Activated CD8-positive, alpha-beta T cell treated with anti-CD3 and anti-CD28 coated beads, Interleukin-2, amount 10 ng/mL, durations not matched to agents 7 days and 5 days (primary cell): ENCODE data around the gene MAST4. TPM values are rescaled to one million over a fixed set of nuclear protein-coding genes. Genes with fewer than 3 reads are reported as not detected.
"Not testable (repeated sequence)": the region's sequence is repeated elsewhere in the genome, so short reads cannot be mapped to it uniquely, and the experiment has no call there.

Experiments used
- ATAC-seq: fragments of 150-1000 bp; cut with Tn5 transposase; one replicate; pipeline ENCODE4 v1.10.0; 2021; ENCODE audit warnings: moderate library complexity
- CTCF ChIA-PET: fragments of 350-600 bp; sonication (Branson Sonifier 250); formaldehyde crosslinking; loops from one replicate; lab custom pipeline; 2021; ENCODE audit warnings: antibody characterized with exemption; lab: Charles Lee
- POLR2A ChIA-PET: fragments of 350-600 bp; sonication (Branson Sonifier 250); formaldehyde crosslinking; loops from one replicate; lab custom pipeline; 2021; ENCODE audit warnings: antibody characterized with exemption; lab: Charles Lee
- DNase-seq: peaks from one replicate; pipeline ENCODE4 v3.0.0-alpha.2; 2020
- H3K27ac Mint-ChIP-seq: one replicate; pipeline ENCODE4 v1.8.0; 2021; ENCODE audit warnings: mild to moderate bottlenecking, mixed read lengths
- H3K27me3 Mint-ChIP-seq: one replicate; pipeline ENCODE4 v1.8.0; 2021; ENCODE audit warnings: low read depth, mixed read lengths
- H3K36me3 Mint-ChIP-seq: one replicate; pipeline ENCODE4 v1.8.0; 2021; ENCODE audit warnings: low read depth, mixed read lengths
- H3K4me1 Mint-ChIP-seq: one replicate; pipeline ENCODE4 v1.8.0; 2021; ENCODE audit warnings: low read depth, mixed read lengths
- H3K4me3 Mint-ChIP-seq: one replicate; pipeline ENCODE4 v1.8.0; 2021; ENCODE audit warnings: mild to moderate bottlenecking, mixed read lengths
- H3K9me3 Mint-ChIP-seq: one replicate; pipeline ENCODE4 v1.8.0; 2022; ENCODE audit warnings: mixed read lengths; ENCODE audit not compliant: insufficient read depth
- total RNA-seq, 2 experiments: library from RNA; stranded (reverse); gene quantifications; one replicate each; pipeline ENCODE4 v1.2.3, GENCODE V29; 2021

The MAST4 gene
- total RNA-seq, 2 experiments from 2014 or later = 5.5 to 7.1 TPM

DNA sequence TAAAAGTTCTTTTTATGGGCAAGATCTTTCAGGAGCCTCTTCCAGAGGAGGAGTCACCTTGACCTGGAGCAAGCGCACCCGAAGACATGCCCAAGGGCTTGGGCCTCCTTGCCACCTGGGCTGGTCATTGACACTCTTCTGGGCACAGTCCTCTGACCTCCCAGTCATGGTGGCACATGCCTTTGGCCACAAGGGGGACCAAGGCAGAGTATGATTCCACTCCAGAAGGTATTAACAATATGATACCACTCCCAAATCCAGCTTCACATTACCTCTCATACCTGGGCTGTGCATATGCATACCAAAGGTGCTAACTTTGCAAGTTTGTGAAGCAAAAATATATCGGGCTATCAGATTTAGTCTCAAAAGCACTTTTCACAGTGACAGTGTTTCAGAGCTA is 84.6 kb downstream of the MAST4 start:
- POLR2A ChIA-PET = no interaction called here
- Mint-ChIP-seq H3K4me1 (no peaks in the 10 kb centered on the region), H3K27ac (no peak overlapping the region), H3K27me3 (peaks cover 11% of the 10 kb centered on the region), H3K36me3 (no peaks in the 10 kb centered on the region), H3K4me3 (no peak overlapping the region), H3K9me3 (no peaks in the 10 kb centered on the region)
- CTCF ChIA-PET = interaction anchor here (1.7 kb wide), 1 partner anchor 9 kb away, joined by 4 read pairs; no protein-coding TSS in a partner anchor
- DNase-seq (no peak), ATAC-seq (no peak)

DNA sequence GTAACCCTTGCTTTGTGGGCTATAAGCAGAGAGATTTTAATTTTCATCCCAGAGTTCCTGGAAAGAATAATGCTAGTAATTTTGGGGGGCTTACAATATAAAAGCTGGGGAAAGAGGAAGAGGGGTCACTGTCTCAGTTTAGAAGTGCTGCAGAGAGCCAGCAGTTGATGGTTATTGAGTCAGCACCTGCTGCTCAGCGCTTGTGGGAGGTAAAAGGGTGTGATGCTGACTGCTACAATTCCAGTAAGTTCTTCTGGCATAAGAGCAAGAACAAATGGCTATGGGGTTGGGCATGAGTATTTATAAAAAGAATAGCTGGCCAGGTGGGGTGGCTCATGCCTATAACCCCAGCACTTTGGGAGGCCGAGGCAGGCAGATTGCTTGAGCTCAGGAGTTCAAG is 88.5 kb downstream of the MAST4 start:
- Mint-ChIP-seq H3K27ac (no peak overlapping the region), H3K4me3 (no peak overlapping the region), H3K9me3 (no peaks in the 10 kb centered on the region), H3K36me3 (no peaks in the 10 kb centered on the region), H3K27me3 (peaks cover 7% of the 10 kb centered on the region), H3K4me1 (no peaks in the 10 kb centered on the region)
- DNase-seq = no peak
- ChIA-PET POLR2A (no interaction called here), CTCF (no interaction called here)
- ATAC-seq = no peak

GRCh38 chr5:66689522-66690220 is 93.5 kb downstream of the MAST4 start:
- DNase-seq (no peak), ATAC-seq (no peak)
- no peaks in the 10 kb centered on the region for H3K9me3 Mint-ChIP-seq
- no peak overlapping the region for H3K4me3 Mint-ChIP-seq
- POLR2A ChIA-PET = no interaction called here
- CTCF ChIA-PET = no interaction called here
- no peaks in the 10 kb centered on the region for H3K36me3 Mint-ChIP-seq
- H3K27ac Mint-ChIP-seq = no peak overlapping the region
- no peaks in the 10 kb centered on the region for H3K4me1 Mint-ChIP-seq
- peaks cover 15% of the 10 kb centered on the region for H3K27me3 Mint-ChIP-seq

DNA sequence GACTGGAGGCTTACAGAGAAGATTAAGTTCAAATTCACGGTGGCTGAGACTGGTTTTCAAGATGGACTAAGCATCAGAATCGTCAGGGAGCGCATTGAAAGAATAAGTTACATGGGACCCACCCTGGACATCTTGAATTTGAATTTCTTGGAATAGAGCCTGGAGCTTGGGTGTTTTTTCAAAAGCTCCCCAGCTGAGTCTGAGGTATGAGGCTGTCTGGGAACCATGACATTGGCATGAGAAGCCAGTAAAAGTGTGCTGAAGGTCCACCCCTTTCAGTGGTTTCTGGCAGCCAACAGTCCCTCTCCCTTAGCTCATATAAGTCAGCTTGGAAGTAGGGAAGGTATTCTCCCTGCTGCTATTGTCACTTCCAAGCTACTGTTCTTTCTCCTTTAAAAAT is 97.8 kb downstream of the MAST4 start:
- ChIA-PET POLR2A (no interaction called here), CTCF (no interaction called here)
- Mint-ChIP-seq H3K4me1 (no peaks in the 10 kb centered on the region), H3K36me3 (no peaks in the 10 kb centered on the region), H3K27me3 (peaks cover 24% of the 10 kb centered on the region), H3K27ac (no peak overlapping the region), H3K4me3 (no peak overlapping the region), H3K9me3 (no peaks in the 10 kb centered on the region)
- DNase-seq (no peak), ATAC-seq (no peak)

DNA sequence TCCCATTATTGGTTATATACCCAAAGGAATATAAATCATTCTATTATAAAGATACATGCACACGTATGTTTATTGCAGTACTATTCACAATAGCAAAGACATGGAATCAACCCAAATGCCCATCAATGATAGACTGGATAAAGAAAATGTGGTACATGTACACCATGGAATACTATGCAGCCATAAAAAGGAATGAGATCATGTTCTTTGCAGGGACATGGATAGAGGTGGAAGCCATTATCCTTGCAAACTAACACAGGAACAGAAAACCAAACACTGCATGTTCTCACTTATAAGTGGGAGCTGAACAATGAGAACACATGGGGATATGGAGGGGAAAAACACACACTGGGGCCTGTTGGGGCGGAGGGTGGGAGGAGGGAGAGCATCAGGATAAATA is 99.6 kb downstream of the MAST4 start:
- H3K9me3 Mint-ChIP-seq, POLR2A ChIA-PET, DNase-seq, H3K36me3 Mint-ChIP-seq, CTCF ChIA-PET, ATAC-seq, H3K4me3 Mint-ChIP-seq, H3K27ac Mint-ChIP-seq, H3K4me1 Mint-ChIP-seq: not testable (repeated sequence)
- peaks cover 20% of the 10 kb centered on the region for H3K27me3 Mint-ChIP-seq

- Mint-ChIP-seq H3K36me3 (no peaks in the 10 kb centered on the region), H3K9me3 (no peaks in the 10 kb centered on the region), H3K4me3 (no peak overlapping the region), H3K27me3 (peaks cover 20% of the 10 kb centered on the region), H3K27ac (no peak overlapping the region), H3K4me1 (no peaks in the 10 kb centered on the region)
- POLR2A ChIA-PET = no interaction called here
- ATAC-seq (no peak), DNase-seq (no peak)
- CTCF ChIA-PET = no interaction called here
Observed at GRCh38 chr5:66697796-66698564, 101.8 kb downstream of the MAST4 start.

GRCh38 chr5:66701244-66701643 is 105.1 kb downstream of the MAST4 start:
- ATAC-seq = no peak
- H3K36me3 Mint-ChIP-seq = no peaks in the 10 kb centered on the region
- peaks cover 10% of the 10 kb centered on the region for H3K27me3 Mint-ChIP-seq
- CTCF ChIA-PET = no interaction called here
- POLR2A ChIA-PET = no interaction called here
- H3K27ac Mint-ChIP-seq = no peak overlapping the region
- no peaks in the 10 kb centered on the region for H3K4me1 Mint-ChIP-seq
- no peak for DNase-seq
- H3K9me3 Mint-ChIP-seq = no peaks in the 10 kb centered on the region
- H3K4me3 Mint-ChIP-seq = no peak overlapping the region

GRCh38 chr5:66702426-66702825 is 106.2 kb downstream of the MAST4 start:
- ATAC-seq (no peak), DNase-seq (no peak)
- CTCF ChIA-PET = no interaction called here
- H3K9me3 Mint-ChIP-seq = no peaks in the 10 kb centered on the region
- H3K4me3 Mint-ChIP-seq = no peak overlapping the region
- H3K36me3 Mint-ChIP-seq = no peaks in the 10 kb centered on the region
- H3K27me3 Mint-ChIP-seq = peaks cover 10% of the 10 kb centered on the region
- no peaks in the 10 kb centered on the region for H3K4me1 Mint-ChIP-seq
- POLR2A ChIA-PET = no interaction called here
- no peak overlapping the region for H3K27ac Mint-ChIP-seq

DNA sequence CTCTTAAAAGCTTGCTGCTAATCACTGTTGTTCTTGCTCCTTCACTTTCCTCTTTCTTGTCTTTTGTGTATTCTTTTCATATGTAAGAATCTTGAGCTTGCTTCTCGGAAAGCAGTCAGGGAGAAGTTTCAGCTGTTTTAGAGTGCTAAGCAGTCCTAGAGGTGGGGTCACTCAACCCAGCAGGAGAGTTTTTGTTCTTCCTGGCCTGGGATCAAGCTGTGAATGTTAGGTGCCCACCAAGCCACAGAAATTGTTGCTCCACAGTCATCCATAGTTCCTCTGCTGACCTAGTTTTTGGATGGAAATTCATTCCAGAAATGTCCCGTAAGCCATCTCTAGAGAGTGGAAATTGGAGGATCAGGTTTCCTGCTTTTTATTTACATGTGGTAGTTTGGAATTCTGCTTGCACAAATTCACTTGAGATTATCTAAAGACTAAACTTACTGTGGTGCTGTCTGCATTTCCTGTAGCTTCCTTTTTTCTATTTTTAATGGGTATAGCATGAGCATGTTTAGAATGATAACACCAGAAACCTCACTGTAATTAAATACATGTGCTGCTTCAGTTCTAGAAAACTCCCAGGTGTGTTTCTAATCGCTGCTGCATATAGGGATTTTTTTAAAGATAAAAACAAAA is 108.7 kb downstream of the MAST4 start:
- ATAC-seq (no peak), DNase-seq (no peak)
- Mint-ChIP-seq H3K9me3 (no peaks in the 10 kb centered on the region), H3K4me1 (no peaks in the 10 kb centered on the region), H3K4me3 (no peak overlapping the region), H3K27me3 (no peaks in the 10 kb centered on the region), H3K36me3 (no peaks in the 10 kb centered on the region), H3K27ac (no peak overlapping the region)
- POLR2A ChIA-PET = no interaction called here
- CTCF ChIA-PET = interaction anchor here (1.4 kb wide), 1 partner anchor 52 kb away, joined by 3 read pairs; no protein-coding TSS in a partner anchor

DNA sequence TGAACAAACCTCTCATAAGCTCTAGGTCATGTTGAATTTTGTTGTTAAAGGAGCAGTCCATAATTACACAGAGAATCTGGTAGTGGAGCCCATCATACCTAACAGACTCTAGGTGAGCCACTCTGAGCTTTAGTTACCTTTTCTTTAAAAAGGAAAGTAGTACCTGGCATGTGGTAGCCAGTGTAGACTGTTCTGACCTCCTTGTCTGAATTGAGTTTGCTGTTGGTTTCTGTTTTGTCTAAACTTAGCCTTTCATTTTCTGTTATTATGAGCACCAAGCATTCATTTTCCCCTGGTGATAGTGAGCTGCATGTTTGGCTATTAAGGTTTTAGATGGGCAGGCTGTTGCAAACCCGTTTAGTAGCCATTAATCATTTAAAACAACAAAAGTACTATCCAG is 112.2 kb downstream of the MAST4 start:
- POLR2A ChIA-PET = no interaction called here
- Mint-ChIP-seq H3K4me1 (no peaks in the 10 kb centered on the region), H3K9me3 (peaks cover 4% of the 10 kb centered on the region), H3K27ac (no peak overlapping the region), H3K27me3 (no peaks in the 10 kb centered on the region), H3K4me3 (no peak overlapping the region), H3K36me3 (no peaks in the 10 kb centered on the region)
- ATAC-seq = no peak
- DNase-seq = no peak
- CTCF ChIA-PET = no interaction called here

DNA sequence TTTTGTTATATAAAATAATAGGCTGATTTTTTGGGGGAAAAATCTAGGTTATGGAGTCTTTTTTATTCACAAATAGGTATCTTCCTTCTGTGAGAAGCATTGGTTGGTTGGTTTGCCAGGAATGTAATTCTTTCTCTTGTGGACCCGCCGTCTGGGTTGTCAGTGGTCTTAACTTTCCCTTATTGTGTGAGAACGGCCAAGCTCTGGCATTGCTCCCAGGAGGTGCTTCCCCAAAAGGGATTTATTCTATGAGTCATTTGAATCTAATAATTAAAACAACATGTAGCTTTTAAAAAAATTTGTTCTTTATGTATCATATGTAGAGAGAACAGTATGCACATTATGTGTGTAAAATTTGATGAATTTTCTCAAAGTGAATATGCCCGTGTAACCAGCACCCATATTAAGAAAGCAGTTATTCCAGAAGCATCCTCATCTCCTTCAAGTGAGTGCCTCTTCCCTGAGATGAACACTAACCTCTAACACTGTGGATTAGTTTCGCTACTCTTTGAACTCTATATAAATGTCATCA is 114.4 kb downstream of the MAST4 start:
- no peaks in the 10 kb centered on the region for H3K27me3 Mint-ChIP-seq
- peaks cover 4% of the 10 kb centered on the region for H3K9me3 Mint-ChIP-seq
- ChIA-PET CTCF (no interaction called here), POLR2A (no interaction called here)
- H3K27ac Mint-ChIP-seq = no peak overlapping the region
- H3K4me3 Mint-ChIP-seq = no peak overlapping the region
- no peaks in the 10 kb centered on the region for H3K36me3 Mint-ChIP-seq
- ATAC-seq (no peak), DNase-seq (no peak)
- H3K4me1 Mint-ChIP-seq = no peaks in the 10 kb centered on the region

DNA sequence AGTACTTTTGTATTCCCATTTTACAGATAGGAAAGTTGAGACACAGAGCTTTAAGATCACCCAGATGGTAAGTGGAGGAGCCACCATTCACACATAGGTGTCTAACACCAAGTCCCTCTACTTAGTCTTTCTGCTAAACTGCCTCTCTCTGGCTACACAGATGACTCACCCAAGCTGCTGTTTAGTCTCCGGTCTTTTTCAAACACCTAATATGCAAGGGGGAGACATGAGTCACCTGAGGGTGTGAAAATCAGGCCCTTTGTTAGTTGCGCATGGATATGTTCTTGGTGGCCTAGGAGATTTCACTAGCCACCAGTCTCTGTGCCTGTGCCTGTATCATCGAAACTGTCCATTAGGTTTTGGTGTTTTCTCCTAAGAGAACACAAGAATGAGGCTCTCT is 117.8 kb downstream of the MAST4 start:
- Mint-ChIP-seq H3K27ac (no peak overlapping the region), H3K4me1 (no peaks in the 10 kb centered on the region), H3K4me3 (no peak overlapping the region), H3K36me3 (no peaks in the 10 kb centered on the region), H3K9me3 (peaks cover 4% of the 10 kb centered on the region), H3K27me3 (peaks cover 4% of the 10 kb centered on the region)
- DNase-seq (no peak), ATAC-seq (no peak)
- CTCF ChIA-PET = no interaction called here
- POLR2A ChIA-PET = no interaction called here
